HG03139 (cell line): ENCODE data around the gene SPOCD1.

Experiments
- ATAC-seq: cut with Tn5 transposase; IDR thresholded peaks from one replicate; pipeline ENCODE4 v1.9.1; 2021; ENCODE audit not compliant: unreplicated experiment

SPOCD1 gene

GRCh38 chr1:31815752-31816500 lies at the start of gene SPOCD1:
SPOCD1 (minus strand) TSS chr1:31816022; CDS start chr1:31815333, 689 bp downstream.
- ATAC-seq = no peak

- no peak for ATAC-seq
Measured at GRCh38 chr1:31862071-31862470, 46.2 kb upstream of the SPOCD1 start.

- ATAC-seq = no peak
Measured at GRCh38 chr1:31861346-31861745, 45.5 kb upstream of the SPOCD1 start.

GRCh38 chr1:31860581-31860980 lies 44.8 kb upstream of the SPOCD1 start:
- ATAC-seq = no peak

- ATAC-seq = no peak
Measured at GRCh38 chr1:31859719-31860118, 43.9 kb upstream of the SPOCD1 start.

- no peak for ATAC-seq
Measured at GRCh38 chr1:31859044-31859443, 43.2 kb upstream of the SPOCD1 start.

GRCh38 chr1:31857863-31858262 lies 42.0 kb upstream of the SPOCD1 start:
- ATAC-seq = no peak

- ATAC-seq = no peak
Measured at GRCh38 chr1:31856140-31856539, 40.3 kb upstream of the SPOCD1 start.

- no peak for ATAC-seq
Measured at GRCh38 chr1:31855038-31855845, 39.4 kb upstream of the SPOCD1 start.

GRCh38 chr1:31849653-31850052 lies 33.8 kb upstream of the SPOCD1 start:
- no peak for ATAC-seq

- no peak for ATAC-seq
Measured at GRCh38 chr1:31848381-31848897, 32.6 kb upstream of the SPOCD1 start.

GRCh38 chr1:31846484-31846883 lies 30.7 kb upstream of the SPOCD1 start:
- no peak for ATAC-seq

GRCh38 chr1:31843506-31843905 lies 27.7 kb upstream of the SPOCD1 start:
- no peak for ATAC-seq

GRCh38 chr1:31839662-31840343 lies 24.0 kb upstream of the SPOCD1 start:
- no peak for ATAC-seq

- no peak for ATAC-seq
Measured at GRCh38 chr1:31837451-31838158, 21.8 kb upstream of the SPOCD1 start.

GRCh38 chr1:31836638-31837037 lies 20.8 kb upstream of the SPOCD1 start:
- no peak for ATAC-seq

GRCh38 chr1:31835415-31835814 lies 19.6 kb upstream of the SPOCD1 start:
- ATAC-seq = no peak

- no peak for ATAC-seq
Measured at GRCh38 chr1:31834501-31834900, 18.7 kb upstream of the SPOCD1 start.

- ATAC-seq = no peak
Measured at GRCh38 chr1:31831397-31832378, 15.9 kb upstream of the SPOCD1 start.

- no peak for ATAC-seq
Measured at GRCh38 chr1:31830511-31830910, 14.7 kb upstream of the SPOCD1 start.
